Testis (tissue), 3 donors: ENCODE results near the gene ARHGAP30. TPM values are rescaled to one million over a fixed set of nuclear protein-coding genes. Genes with fewer than 3 reads are reported as not detected.

ENCODE experiments used
- DNase-seq: peaks from one replicate; pipeline ENCODE4 v3.0.0-alpha.2; 2019
- H3K27ac ChIP-seq, 2 donors: fragments of 200-600 bp; sonication (generic); one replicate each; pipeline ENCODE4 v1.5.1; 2019
- H3K27me3 ChIP-seq: fragments of 200-600 bp; sonication (generic); one replicate; pipeline ENCODE4 v1.5.1; 2019
- H3K36me3 ChIP-seq: fragments of 200-600 bp; sonication (generic); one replicate; pipeline ENCODE4 v1.5.1; 2017; ENCODE audit warnings: low read depth; ENCODE audit errors: missing control alignments
- H3K4me1 ChIP-seq: fragments of 200-600 bp; sonication (generic); one replicate; pipeline ENCODE4 v1.5.1; 2019
- H3K4me3 ChIP-seq, 2 donors: fragments of 200-600 bp; sonication (generic); one replicate each; pipeline ENCODE4 v1.5.1; 2017 to 2019
- H3K9me3 ChIP-seq: fragments of 200-600 bp; sonication (generic); one replicate; pipeline ENCODE4 v1.5.1; 2017
- CTCF ChIP-seq, 3 experiments: fragments of 450-650 bp in 2 of 3; fragments of 200-600 bp in 1 of 3; sonication (generic) in 1 of 3; IDR thresholded peaks; one replicate each; pipeline ENCODE4 v1.5.1; 2016 to 2019; ENCODE audit warnings: antibody characterized with exemption in 3 of 3, mild to moderate bottlenecking in 2 of 3, moderate library complexity in 1 of 3
- POLR2A ChIP-seq: fragments of 450-650 bp; IDR thresholded peaks from one replicate; pipeline ENCODE4 v1.6.1; 2017; ENCODE audit warnings: antibody characterized with exemption, mild to moderate bottlenecking, moderate library complexity
- WGBS, 2 donors: methylation state at CpG; one replicate each; pipeline ENCODE4 v1.1.5; 2018; 5-methylcytosine and 5-hydroxymethylcytosine counted together
- intact Hi-C: fragments of 100-400 bp; cut with DNase I; formaldehyde crosslinking; loops from one replicate; pipeline ENCODE4 v1.15.1; 2023; ENCODE audit warnings: low total_unique reads
- polyA plus RNA-seq: library from polyadenylated mRNA; stranded (reverse); fragments of 350-450 nt; fragmentation: Illumina TruSeq; extraction: RNeasy Lipid Tissue Mini Kit (QIAGEN cat#74804); gene quantifications from one replicate; pipeline ENCODE4 v1.2.3, GENCODE V29; 2014; ENCODE audit warnings: low read depth, low replicate concordance; ENCODE audit not compliant: insufficient read depth
- total RNA-seq, 2 donors: library from RNA; depleted of rRNA; stranded (reverse); fragments of >200 nt; gene quantifications; one replicate each; pipeline ENCODE4 v1.2.3, GENCODE V29; 2016

Gene ARHGAP30
- total and polyA plus RNA-seq, 3 donors from 2014 or later, result 0.79 to 5.4 (median 1.6) TPM

- no peak for DNase-seq
- TF ChIP-seq CTCF (IDR thresholded peaks at IDR 0.05), result no peak
- TF ChIP-seq POLR2A, result no peak
- H3K4me1 ChIP-seq, result peaks cover 38% of the 10 kb centered on the region
- no peak overlapping the region for H3K4me3 ChIP-seq
- H3K27ac ChIP-seq, result no peak overlapping the region
- H3K9me3 ChIP-seq, result no peaks in the 10 kb centered on the region
- no peaks in the 10 kb centered on the region for H3K36me3 ChIP-seq
- intact Hi-C loops, result no loop called here
- WGBS, 2 donors, result 84 to 86% methylated on average over 2 of the region's 2 CpGs
- H3K27me3 ChIP-seq, result no peaks in the 10 kb centered on the region
Observed at GRCh38 chr1:161114556-161114955, 44.9 kb upstream of the ARHGAP30 start.

GRCh38 chr1:161113915-161114314 is 44.2 kb upstream of the ARHGAP30 start:
- DNase-seq, result no peak
- no peaks in the 10 kb centered on the region for H3K9me3 ChIP-seq
- intact Hi-C loops, result no loop called here
- no peaks in the 10 kb centered on the region for H3K36me3 ChIP-seq
- H3K4me1 ChIP-seq, result peaks cover 32% of the 10 kb centered on the region
- no peaks in the 10 kb centered on the region for H3K27me3 ChIP-seq
- H3K27ac ChIP-seq, result no peak overlapping the region
- 83 to 88% methylated on average over 1 of the region's 1 CpG for WGBS, 2 donors
- TF ChIP-seq POLR2A, result no peak
- no peak for TF ChIP-seq CTCF (IDR thresholded peaks at IDR 0.05)
- no peak overlapping the region for H3K4me3 ChIP-seq

GRCh38 chr1:161111527-161111926 is 41.8 kb upstream of the ARHGAP30 start:
- Histone ChIP-seq H3K27ac (peak overlapping the region; percentile 30 to 55), H3K4me1 (peaks cover 19% of the 10 kb centered on the region), H3K4me3 (no peak overlapping the region), H3K9me3 (no peaks in the 10 kb centered on the region), H3K36me3 (no peaks in the 10 kb centered on the region), H3K27me3 (no peaks in the 10 kb centered on the region)
- DNase-seq, result no peak
- no peak for TF ChIP-seq CTCF (IDR thresholded peaks at IDR 0.05)
- no peak for TF ChIP-seq POLR2A
- intact Hi-C loops, result no loop called here
- WGBS, 2 donors, result 60 to 83% methylated on average over 2 of the region's 2 CpGs

- no peak for TF ChIP-seq CTCF (IDR thresholded peaks at IDR 0.05)
- no peak for TF ChIP-seq POLR2A
- Histone ChIP-seq H3K4me3 (no peak overlapping the region), H3K27me3 (no peaks in the 10 kb centered on the region), H3K27ac (peak overlapping the region; percentile 30 to 55), H3K4me1 (peaks cover 15% of the 10 kb centered on the region), H3K36me3 (no peaks in the 10 kb centered on the region), H3K9me3 (no peaks in the 10 kb centered on the region)
- intact Hi-C loops, result no loop called here
- 90 to 93% methylated on average over 3 of the region's 3 CpGs for WGBS, 2 donors
- no peak for DNase-seq
Observed at GRCh38 chr1:161111117-161111516, 41.4 kb upstream of the ARHGAP30 start.

- DNase-seq, result no peak
- H3K27ac ChIP-seq, result no peak overlapping the region
- WGBS, 2 donors, result 91% methylated on average over 1 of the region's 1 CpG
- H3K9me3 ChIP-seq, result no peaks in the 10 kb centered on the region
- H3K27me3 ChIP-seq, result no peaks in the 10 kb centered on the region
- H3K4me1 ChIP-seq, result peaks cover 3% of the 10 kb centered on the region
- H3K4me3 ChIP-seq, result no peak overlapping the region
- H3K36me3 ChIP-seq, result no peaks in the 10 kb centered on the region
- intact Hi-C loops, result no loop called here
- no peak for TF ChIP-seq CTCF (IDR thresholded peaks at IDR 0.05)
- TF ChIP-seq POLR2A, result no peak
Observed at GRCh38 chr1:161106431-161106830, 36.7 kb upstream of the ARHGAP30 start.
